ENCODE measurements around the gene SLC25A18. TPM values are rescaled to one million over a fixed set of nuclear protein-coding genes. Genes with fewer than 3 reads are reported as not detected.
A peak's percentile ranks its signal among the peaks of the same experiment; 100 is the strongest.
"Not testable (repeated sequence)": the region's sequence is repeated elsewhere in the genome, so short reads cannot be mapped to it uniquely, and the experiment has no call there.

Gene SLC25A18
- total RNA-seq, 1 experiment from 2014 or later: 0.16 TPM

- H3K4me3 ChIP-seq: peak overlapping the region; percentile 100
- DNase-seq: no peak
- H3K27me3 ChIP-seq: no peaks in the 10 kb centered on the region
- peaks cover 8% of the 10 kb centered on the region; the same call in 1 of the 2 replicates for H3K36me3 ChIP-seq
- H3K9me3 ChIP-seq: 0 out of 2 replicates have a peak, but pooled peaks cover 2% of the 10 kb centered on the region
Measured at GRCh38 chr22:17629641-17630040, 66.3 kb downstream of the SLC25A18 start.

- peaks cover 5% of the 10 kb centered on the region; the same call in 1 of the 2 replicates for H3K36me3 ChIP-seq
- DNase-seq: no peak
Measured at GRCh38 chr22:17631076-17631565, 67.8 kb downstream of the SLC25A18 start.

GRCh38 chr22:17633217-17633997, 70.1 kb downstream of the SLC25A18 start:
- DNase-seq: peak; percentile 31
- Histone ChIP-seq H3K36me3 (peaks cover under 1% of the 10 kb centered on the region; the same call in 1 of the 2 replicates), H3K9me3 (0 out of 2 replicates have a peak, but pooled peaks cover 2% of the 10 kb centered on the region), H3K27me3 (no peaks in the 10 kb centered on the region), H3K4me3 (no peak overlapping the region)

More at GRCh38 chr22:17631076-17631565, 67.8 kb downstream of the SLC25A18 start:
- Histone ChIP-seq H3K4me3 (no peak overlapping the region), H3K9me3 (0 out of 2 replicates have a peak, but pooled peaks cover 2% of the 10 kb centered on the region), H3K27me3 (no peaks in the 10 kb centered on the region)

- Histone ChIP-seq H3K9me3 (0 out of 2 replicates have a peak, but pooled peaks cover 2% of the 10 kb centered on the region), H3K36me3 (peaks cover 4% of the 10 kb centered on the region), H3K27me3 (no peaks in the 10 kb centered on the region), H3K4me3 (no peak overlapping the region)
- no peak for DNase-seq
Measured at GRCh38 chr22:17633998-17634323, 70.7 kb downstream of the SLC25A18 start.

- H3K27me3 ChIP-seq: no peaks in the 10 kb centered on the region
- H3K4me3 ChIP-seq: no peak overlapping the region
- H3K36me3 ChIP-seq: peaks cover 7% of the 10 kb centered on the region
- no peak for DNase-seq
- H3K9me3 ChIP-seq: 0 out of 2 replicates have a peak, but pooled peaks cover 2% of the 10 kb centered on the region
Measured at GRCh38 chr22:17634696-17635095, 71.4 kb downstream of the SLC25A18 start.

GRCh38 chr22:17636850-17637249, 73.6 kb downstream of the SLC25A18 start:
- not testable (repeated sequence) for H3K4me3 ChIP-seq, H3K27me3 ChIP-seq, H3K9me3 ChIP-seq

GRCh38 chr22:17637490-17638181, 74.3 kb downstream of the SLC25A18 start:
- Histone ChIP-seq H3K27me3 (no peaks in the 10 kb centered on the region), H3K4me3 (peak overlapping the region; percentile 97), H3K9me3 (no peaks in the 10 kb centered on the region), H3K36me3 (peaks cover 22% of the 10 kb centered on the region)
- DNase-seq: no peak

More at GRCh38 chr22:17636850-17637249, 73.6 kb downstream of the SLC25A18 start:
- DNase-seq: not testable (repeated sequence)
- H3K36me3 ChIP-seq: peaks cover 21% of the 10 kb centered on the region

GRCh38 chr22:17638182-17638431, 74.8 kb downstream of the SLC25A18 start:
- DNase-seq: no peak
- no peaks in the 10 kb centered on the region for H3K27me3 ChIP-seq
- H3K9me3 ChIP-seq: no peaks in the 10 kb centered on the region
- peaks cover 25% of the 10 kb centered on the region for H3K36me3 ChIP-seq
- peak overlapping the region; percentile 97 for H3K4me3 ChIP-seq

- Histone ChIP-seq H3K9me3 (no peaks in the 10 kb centered on the region), H3K36me3 (peaks cover 25% of the 10 kb centered on the region), H3K4me3 (peak within 1 kb of the TSS; percentile 97), H3K27me3 (no peaks in the 10 kb centered on the region)
- DNase-seq: peak; percentile 92
Measured at GRCh38 chr22:17638432-17639246, 75.3 kb downstream of the SLC25A18 start, which contains the start of gene BCL2L13. Gene BCL2L13, plus strand, starts transcription at chr22:17638757. Its CDS starts 16,955 bp downstream, at chr22:17655712.

- no peaks in the 10 kb centered on the region for H3K9me3 ChIP-seq
- DNase-seq: peak; percentile 48
- no peaks in the 10 kb centered on the region for H3K27me3 ChIP-seq
- H3K36me3 ChIP-seq: peaks cover 26% of the 10 kb centered on the region
- H3K4me3 ChIP-seq: peak overlapping the region; percentile 97
Measured at GRCh38 chr22:17639247-17639741, 76.0 kb downstream of the SLC25A18 start.

Other genes starting within 250 kb of the SLC25A18 start
- gene CECR2, start 194.0 kb upstream of the SLC25A18 start, total RNA-seq (2014; rRNA removed; shearing (Covaris generic); ENCODE audit: low replicate concordance): 0.07 and 0.20 TPM in 2 replicates
- 134 and 182 TPM in 2 replicates for gene ATP6V1E1, start 65.3 kb downstream of the SLC25A18 start, total RNA-seq (2014; rRNA removed; shearing (Covaris generic); ENCODE audit: low replicate concordance)
- 60.2 and 63.8 TPM in 2 replicates for gene BCL2L13, start 75.3 kb downstream of the SLC25A18 start, total RNA-seq (2014; rRNA removed; shearing (Covaris generic); ENCODE audit: low replicate concordance)
- 42.3 and 127 TPM in 2 replicates for gene BID, start 211.0 kb downstream of the SLC25A18 start, total RNA-seq (2014; rRNA removed; shearing (Covaris generic); ENCODE audit: low replicate concordance)